GM12872 (cell line): ENCODE results near the gene TPRN.

Experiments used
- TF ChIP-seq, protein P1 (sequence below): IDR thresholded peaks from 3 replicates; pipeline ENCODE4 v1.5.1; 2011; ENCODE audit warnings: low read depth, mild to moderate bottlenecking, low read length, moderate library complexity; ENCODE audit not compliant: insufficient read depth

Gene TPRN

DNA sequence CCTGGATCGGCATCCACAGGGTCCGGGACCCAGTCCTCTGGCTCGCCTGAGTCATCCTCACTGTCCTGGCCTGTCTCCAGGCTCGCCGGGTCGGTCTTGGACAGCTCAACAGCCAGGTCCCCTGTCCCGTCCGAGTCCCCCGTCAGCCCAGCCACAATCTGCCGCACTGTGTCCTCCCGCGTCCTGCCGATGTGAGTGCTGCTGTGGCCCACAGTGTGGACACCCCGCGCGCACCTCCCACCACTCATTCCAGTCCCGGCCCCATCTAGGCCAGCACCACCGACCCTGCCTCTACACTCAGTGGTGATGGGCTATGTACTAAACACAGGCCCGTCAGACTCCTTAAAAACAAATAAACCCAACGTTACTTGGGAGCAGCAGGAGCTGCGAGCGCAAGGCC is 18.9 kb downstream of the TPRN start:
- TF ChIP-seq, protein P1, sequence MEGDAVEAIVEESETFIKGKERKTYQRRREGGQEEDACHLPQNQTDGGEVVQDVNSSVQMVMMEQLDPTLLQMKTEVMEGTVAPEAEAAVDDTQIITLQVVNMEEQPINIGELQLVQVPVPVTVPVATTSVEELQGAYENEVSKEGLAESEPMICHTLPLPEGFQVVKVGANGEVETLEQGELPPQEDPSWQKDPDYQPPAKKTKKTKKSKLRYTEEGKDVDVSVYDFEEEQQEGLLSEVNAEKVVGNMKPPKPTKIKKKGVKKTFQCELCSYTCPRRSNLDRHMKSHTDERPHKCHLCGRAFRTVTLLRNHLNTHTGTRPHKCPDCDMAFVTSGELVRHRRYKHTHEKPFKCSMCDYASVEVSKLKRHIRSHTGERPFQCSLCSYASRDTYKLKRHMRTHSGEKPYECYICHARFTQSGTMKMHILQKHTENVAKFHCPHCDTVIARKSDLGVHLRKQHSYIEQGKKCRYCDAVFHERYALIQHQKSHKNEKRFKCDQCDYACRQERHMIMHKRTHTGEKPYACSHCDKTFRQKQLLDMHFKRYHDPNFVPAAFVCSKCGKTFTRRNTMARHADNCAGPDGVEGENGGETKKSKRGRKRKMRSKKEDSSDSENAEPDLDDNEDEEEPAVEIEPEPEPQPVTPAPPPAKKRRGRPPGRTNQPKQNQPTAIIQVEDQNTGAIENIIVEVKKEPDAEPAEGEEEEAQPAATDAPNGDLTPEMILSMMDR = no peak

DNA sequence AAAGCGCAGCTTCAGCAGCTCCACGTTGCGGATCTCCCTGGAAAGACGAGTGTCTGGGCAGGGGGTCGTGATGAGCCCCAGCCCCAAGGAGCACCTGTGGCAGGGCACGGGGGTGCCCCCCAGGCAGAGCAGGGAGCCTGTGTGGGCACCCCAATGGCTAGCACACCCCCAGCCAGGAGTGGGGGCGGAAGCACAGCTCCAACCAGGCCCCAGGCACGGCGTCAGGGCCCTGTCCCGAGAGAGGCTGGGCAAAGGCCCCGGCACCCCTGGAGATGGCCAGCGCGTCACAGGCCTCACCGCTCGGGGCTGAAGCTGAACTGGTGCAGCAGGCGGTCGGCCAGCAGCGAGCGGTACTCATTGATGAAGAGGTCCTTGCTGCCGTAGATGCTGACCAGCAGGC is 20.1 kb downstream of the TPRN start:
- TF ChIP-seq, protein P1 = no peak

DNA sequence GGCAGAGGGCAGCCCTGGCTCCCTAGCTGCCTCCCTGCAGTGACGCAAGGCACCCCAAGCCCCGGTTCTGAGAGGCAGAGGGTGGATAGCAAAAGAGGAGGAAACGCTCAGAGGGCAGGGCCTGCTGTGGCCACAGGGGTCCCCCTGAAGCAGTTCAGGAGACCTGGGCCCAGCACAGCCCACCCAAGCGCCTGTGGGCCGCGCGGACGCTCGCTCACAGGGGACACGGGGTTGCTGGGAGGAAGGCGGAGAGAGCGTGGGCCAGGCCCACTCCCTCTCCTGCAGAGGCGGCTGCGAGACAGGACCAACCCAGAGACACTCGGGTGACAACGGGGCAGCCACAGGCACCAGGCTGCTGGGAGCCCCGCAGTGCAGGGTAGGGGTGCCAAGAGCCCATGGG is 20.8 kb downstream of the TPRN start:
- TF ChIP-seq, protein P1 = no peak

DNA sequence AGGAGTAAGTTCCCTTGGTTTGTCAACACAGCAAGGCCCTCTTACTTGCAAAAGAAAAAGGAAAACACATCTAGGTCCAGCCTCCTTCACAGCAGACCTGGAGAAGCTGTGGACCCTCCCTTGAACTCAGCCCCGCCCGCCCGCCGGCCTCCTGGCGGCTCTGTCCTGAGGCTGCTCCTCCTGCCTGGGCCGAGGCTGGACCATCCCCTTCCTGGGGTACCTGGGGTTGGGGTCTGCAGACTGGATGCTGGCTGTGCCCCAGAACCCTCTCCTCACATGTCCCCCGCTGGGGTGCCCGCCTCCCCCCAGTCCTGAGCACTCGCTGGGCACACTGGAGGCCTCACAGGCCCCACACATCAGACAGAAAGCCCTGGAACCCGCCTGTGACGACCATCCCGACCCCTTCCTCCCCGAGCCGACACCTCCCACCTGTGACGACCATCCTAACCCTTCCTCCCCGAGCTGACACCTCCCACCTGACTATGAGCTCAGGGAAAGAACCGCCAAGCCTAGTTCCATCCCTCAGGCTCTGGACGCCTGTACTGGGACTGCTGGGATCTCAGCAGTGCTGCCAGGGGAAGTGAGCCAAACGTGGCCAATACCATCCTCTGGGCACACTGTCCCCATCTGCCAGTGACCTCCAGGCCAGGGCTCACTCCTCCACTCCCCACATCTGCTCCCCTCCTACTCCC is 21.5 kb downstream of the TPRN start:
- TF ChIP-seq, protein P1 = no peak

DNA sequence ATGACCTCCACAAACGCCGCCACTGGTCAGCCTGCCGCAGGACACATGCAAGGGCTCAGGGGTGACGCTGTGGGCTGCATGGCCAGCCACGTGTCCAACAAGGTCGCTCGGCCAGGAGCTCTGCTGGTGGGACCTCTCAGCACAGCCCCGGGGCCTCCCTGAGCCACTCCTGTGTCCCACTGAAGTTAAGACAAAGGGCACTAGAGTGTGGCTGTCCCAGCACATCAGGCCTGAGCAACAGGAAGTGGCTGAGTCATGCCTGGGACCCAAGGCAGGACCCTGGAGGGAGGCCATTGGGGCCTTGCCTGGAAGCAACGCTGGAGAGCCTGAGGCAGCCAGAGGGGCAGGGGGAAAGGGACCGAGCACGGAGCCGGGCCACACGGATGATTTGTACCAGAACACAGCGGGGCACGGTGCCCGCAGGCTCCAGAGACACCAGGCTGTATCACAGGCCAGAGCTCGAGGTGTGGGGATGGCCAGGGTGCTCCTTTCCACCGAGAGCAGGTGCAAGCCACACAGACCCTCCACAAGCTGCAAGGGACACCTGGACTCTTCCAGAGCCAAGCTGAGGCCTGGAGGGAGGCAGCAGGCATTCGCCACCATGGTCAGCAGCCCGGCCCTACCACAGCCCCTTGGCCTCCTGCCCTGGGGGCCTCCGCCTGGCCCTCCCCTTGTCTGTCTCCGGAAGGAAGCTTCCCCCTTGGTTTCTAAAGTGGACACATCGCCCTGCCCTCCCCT is 22.2 kb downstream of the TPRN start:
- TF ChIP-seq, protein P1 = no peak

DNA sequence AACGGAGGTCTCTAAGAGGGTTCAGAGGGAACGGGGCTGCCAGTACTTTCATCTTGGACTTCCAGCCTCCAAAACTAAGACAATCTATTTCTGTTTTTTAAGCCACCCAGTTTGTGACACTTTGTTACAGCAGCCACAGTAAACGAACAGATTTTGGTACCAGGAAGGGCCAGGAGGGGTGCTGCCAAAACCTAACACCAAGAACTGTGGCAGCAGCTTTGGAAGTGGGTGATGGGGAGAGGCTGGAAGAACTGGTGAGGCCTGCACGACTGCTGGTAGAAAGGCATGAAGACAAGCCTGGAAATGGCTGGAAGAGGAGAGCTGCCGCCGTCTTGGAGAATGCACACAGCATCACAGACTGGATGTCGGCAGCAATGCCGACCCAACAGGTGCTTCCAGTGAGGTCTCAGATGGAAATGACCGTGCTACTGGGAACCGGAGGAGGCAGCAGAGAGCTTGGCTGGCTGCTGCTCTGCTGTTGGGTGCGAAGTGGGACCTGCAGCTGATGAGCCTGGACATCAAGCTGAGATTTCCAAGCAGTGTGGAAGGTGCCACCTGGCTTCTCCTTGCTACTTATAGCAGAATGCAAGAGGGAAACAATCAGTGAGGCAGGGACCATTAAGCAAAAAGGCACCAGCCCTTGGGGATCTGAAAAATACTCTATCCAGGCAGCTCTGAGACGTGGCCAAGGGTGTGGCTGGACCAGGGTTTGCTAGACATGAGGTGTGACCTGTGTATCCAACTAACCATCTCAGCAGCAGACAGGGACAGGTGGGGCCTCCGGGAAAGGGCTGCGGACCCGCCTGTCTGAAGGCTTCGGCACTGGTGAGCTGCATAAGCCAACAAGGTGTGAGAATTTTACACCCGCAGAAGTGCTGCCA is 24.0 kb downstream of the TPRN start:
- TF ChIP-seq, protein P1 = peak; percentile 78

DNA sequence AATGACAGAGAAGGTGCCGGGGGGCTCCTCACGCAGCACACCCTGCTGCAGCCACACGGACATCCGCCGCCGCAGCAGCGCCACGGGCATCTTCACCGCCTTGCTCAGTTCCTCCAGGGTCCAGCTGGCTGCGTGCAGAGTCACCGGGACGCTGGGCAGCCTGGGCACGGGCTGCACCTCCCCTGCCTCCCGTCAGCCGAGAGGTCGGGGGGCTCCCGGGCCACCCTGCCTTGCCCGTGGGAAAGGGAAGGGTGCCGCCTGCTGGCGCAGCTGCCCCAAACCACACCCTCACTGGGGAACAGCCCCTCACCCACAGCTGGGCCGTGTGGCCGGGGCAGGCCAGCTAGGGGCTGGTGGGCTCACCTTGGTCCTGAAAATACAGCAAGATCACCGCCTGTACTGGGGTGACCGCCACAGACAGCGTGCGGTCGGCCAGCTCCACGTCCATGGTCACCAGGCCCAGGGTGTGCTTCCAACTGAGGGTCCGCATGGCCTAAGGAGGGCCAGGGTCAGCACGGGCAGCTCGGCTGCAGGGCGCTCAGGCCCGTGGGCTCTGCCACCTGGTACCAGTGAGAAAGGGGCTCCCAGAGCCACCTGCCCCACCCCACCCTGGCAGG is 25.1 kb downstream of the TPRN start:
- TF ChIP-seq, protein P1 = peak; percentile 41
